HepG2 (cell line): ENCODE data around the gene ESR1. TPM values are rescaled to one million over a fixed set of nuclear protein-coding genes. Genes with fewer than 3 reads are reported as not detected.

ENCODE experiments used
- CENPBD1 ChIP-seq: sonication (generic); formaldehyde crosslinking; IDR thresholded peaks from 2 replicates; pipeline ENCODE4 v1.8.0; 2022; ENCODE audit warnings: missing genetic modification reagents, low read depth, mild to moderate bottlenecking, borderline replicate concordance
- CHCHD3 ChIP-seq: sonication (generic); formaldehyde crosslinking; IDR thresholded peaks from 2 replicates; pipeline ENCODE4 v1.8.0; 2022; ENCODE audit warnings: mild to moderate bottlenecking, missing genetic modification reagents, moderate library complexity
- GTF2F1 ChIP-seq: fragments of 150-350 bp; IDR thresholded peaks from 2 replicates; pipeline ENCODE4 v1.6.1; 2014; ENCODE audit warnings: low read length
- HMG20A ChIP-seq: IDR thresholded peaks from 2 replicates; pipeline ENCODE4 v1.6.1; 2016; ENCODE audit warnings: borderline replicate concordance
- HNRNPL ChIP-seq: fragments of 200-400 bp; formaldehyde crosslinking; IDR thresholded peaks from 2 replicates; pipeline ENCODE4 v1.6.1; 2017; ENCODE audit warnings: mild to moderate bottlenecking, low read depth, low read length
- NCOA2 ChIP-seq: sonication (generic); formaldehyde crosslinking; IDR thresholded peaks from 2 replicates; pipeline ENCODE4 v1.8.0; 2022; ENCODE audit warnings: inconsistent platforms
- PLSCR1 ChIP-seq: sonication (generic); formaldehyde crosslinking; IDR thresholded peaks from 2 replicates; pipeline ENCODE4 v1.5.0; 2020; ENCODE audit warnings: missing genetic modification reagents, mild to moderate bottlenecking, borderline replicate concordance
- REST ChIP-seq, 2 experiments: IDR thresholded peaks; 2 replicates each; pipeline ENCODE4 v1.6.1; 2011 to 2012; ENCODE audit warnings: low read length in 2 of 2, borderline replicate concordance in 1 of 2, low read depth in 1 of 2, mild to moderate bottlenecking in 1 of 2, moderate library complexity in 1 of 2
- SIX4 ChIP-seq: sonication (generic); formaldehyde crosslinking; IDR thresholded peaks from 2 replicates; pipeline ENCODE4 v1.4.0; 2020; ENCODE audit warnings: missing genetic modification reagents
- SP4 ChIP-seq: sonication (generic); formaldehyde crosslinking; IDR thresholded peaks from 2 replicates; pipeline ENCODE4 v1.8.1; 2023; ENCODE audit warnings: mild to moderate bottlenecking, missing genetic modification reagents
- ZBTB20 ChIP-seq: sonication (generic); formaldehyde crosslinking; IDR thresholded peaks from 2 replicates; pipeline ENCODE4 v1.8.1; 2023; ENCODE audit warnings: missing genetic modification reagents, low read depth, mild to moderate bottlenecking, borderline replicate concordance
- ZBTB33 ChIP-seq: sonication (generic); formaldehyde crosslinking; IDR thresholded peaks from 2 replicates; pipeline ENCODE4 v1.4.0; 2020; ENCODE audit warnings: missing genetic modification reagents
- ZNF512 ChIP-seq: sonication (generic); formaldehyde crosslinking; IDR thresholded peaks from 2 replicates; pipeline ENCODE4 v1.4.0; 2020; ENCODE audit warnings: mild to moderate bottlenecking, missing genetic modification reagents
- ZNF670 ChIP-seq: sonication (generic); formaldehyde crosslinking; IDR thresholded peaks from 2 replicates; pipeline ENCODE4 v1.8.0; 2022; ENCODE audit warnings: mild to moderate bottlenecking, missing genetic modification reagents, borderline replicate concordance
- ZNF747 ChIP-seq: sonication (generic); formaldehyde crosslinking; IDR thresholded peaks from 2 replicates; pipeline ENCODE4 v1.8.1; 2023; ENCODE audit warnings: missing genetic modification reagents, mild to moderate bottlenecking, borderline replicate concordance
- ZNF782 ChIP-seq: sonication (generic); formaldehyde crosslinking; IDR thresholded peaks from 2 replicates; pipeline ENCODE4 v1.4.0; 2020; ENCODE audit warnings: missing genetic modification reagents, mild to moderate bottlenecking, borderline replicate concordance
- polyA plus RNA-seq, 8 experiments: library from polyadenylated mRNA; depleted of rRNA in 3 of 8; stranded (reverse) in 7 of 8; unstranded in 1 of 8; fragments of >200 nt; fragmentation: Illumina TruSeq in 4 of 8; extraction: Trizol in 4 of 8; gene quantifications; 2 replicates each; pipeline versions ENCODE4 v1.2.1 to v1.2.3, GENCODE V29; 2011 to 2016; ENCODE audit warnings: low read depth in 4 of 8, missing spikeins in 1 of 8, mixed read lengths in 1 of 8; ENCODE audit not compliant: insufficient read depth in 1 of 8
- total RNA-seq, 5 experiments: library from RNA; depleted of rRNA; stranded (reverse); fragments of >200 nt; fragmentation: Illumina TruSeq; extraction: Trizol; gene quantifications; 2 replicates each; pipeline ENCODE4 v1.2.3, GENCODE V29; 2016; ENCODE audit warnings: low read depth in 1 of 5

Gene ESR1
- total and polyA plus RNA-seq, 2 of the 13 experiments (the other 11 are each of a cell fraction or from before 2014, with no cell fraction given), result not detected

GRCh38 chr6:152170702-152171667, 363.5 kb downstream of the ESR1 start (continued):
- TF ChIP-seq CENPBD1 (0 out of 2 replicates have a peak, but pooled peaks have one; percentile 44), SIX4 (0 out of 2 replicates have a peak, but pooled peaks have one; percentile 6), ZBTB33 (peak; percentile 71), HNRNPL (no peak), ZBTB20 (peak; percentile 69; the same call in 1 of the 2 replicates), ZNF782 (CRISPR knock-in tag) (no peak), SP4 (CRISPR knock-in tag) (no peak), CHCHD3 (no peak), ZNF512 (no peak), HMG20A (CRISPR knock-in tag) (peak; percentile 48), NCOA2 (CRISPR knock-in tag) (peak; percentile 83), REST (IDR thresholded peaks at IDR 0.05; ENCODE audit: borderline replicate concordance in 1 of 2, low read depth in 1 of 2, low read length in 2 of 2) (peak in 1 of 2 experiments; percentile 35; a peak in 1 of 4 replicates), PLSCR1 (CRISPR knock-in tag) (no peak), GTF2F1 (peak; percentile 66; the same call in 1 of the 2 replicates), ZNF747 (CRISPR knock-in tag) (0 out of 2 replicates have a peak, but pooled peaks have one; percentile 46), ZNF670 (CRISPR knock-in tag) (peak; percentile 67; the same call in 1 of the 2 replicates)
